Measurements from ENCODE around the gene MSL3B.

MSL3B gene

GRCh38 chr2:233846387-233847247 lies 21.6 kb downstream of the MSL3B start:
- Mint-ChIP-seq H3K4me3 (no peak overlapping the region), H3K27me3 (no peaks in the 10 kb centered on the region), H3K9me3 (peaks cover 0 to 1% (median 0%) of the 10 kb centered on the region in 7 donors), H3K27ac (peak overlapping the region in 1 of 3 donors; percentile 70), H3K4me1 (peaks cover 0 to 22% (median 3%) of the 10 kb centered on the region in 4 donors), H3K36me3 (no peaks in the 10 kb centered on the region)
- Histone ChIP-seq H3K27me3 (ENCODE audit: control insufficient read depth, insufficient read depth, low read length) (no peaks in the 10 kb centered on the region), H3K4me3 (ENCODE audit: low read depth, low read length) (no peak overlapping the region), H3K36me3 (ENCODE audit: control insufficient read depth, insufficient read depth, low read length) (no peaks in the 10 kb centered on the region), H3K9me3 (ENCODE audit: control insufficient read depth in 2 of 2, low read length in 2 of 2) (no peaks in the 10 kb centered on the region), H3K4me1 (ENCODE audit: control insufficient read depth, insufficient read depth, low read length, poor library complexity, severe bottlenecking) (peaks cover under 1% of the 10 kb centered on the region), H3K27ac (ENCODE audit: insufficient read depth, low read length, poor library complexity, severe bottlenecking) (no peak overlapping the region)
- DNase-seq (no peak), ATAC-seq (ENCODE audit: low read depth in 2 of 2) (no peak)

GRCh38 chr2:233845301-233846060 lies 22.7 kb downstream of the MSL3B start:
- Mint-ChIP-seq H3K4me1 (peaks cover 0 to 23% (median 2%) of the 10 kb centered on the region in 4 donors), H3K4me3 (no peak overlapping the region), H3K27ac (peak overlapping the region in 1 of 3 donors; percentile 6), H3K36me3 (no peaks in the 10 kb centered on the region), H3K27me3 (no peaks in the 10 kb centered on the region), H3K9me3 (peaks cover 0 to 1% (median 0%) of the 10 kb centered on the region in 7 donors)
- no peak overlapping the region for H3K27ac ChIP-seq (ENCODE audit: insufficient read depth, low read length, poor library complexity, severe bottlenecking)
- H3K4me3 ChIP-seq (ENCODE audit: low read depth, low read length), result no peak overlapping the region
- H3K4me1 ChIP-seq (ENCODE audit: control insufficient read depth, insufficient read depth, low read length, poor library complexity, severe bottlenecking), result no peaks in the 10 kb centered on the region
- peaks cover 2% of the 10 kb centered on the region for H3K36me3 ChIP-seq (ENCODE audit: control insufficient read depth, insufficient read depth, low read length)
- no peaks in the 10 kb centered on the region for H3K27me3 ChIP-seq (ENCODE audit: control insufficient read depth, insufficient read depth, low read length)
- no peak for ATAC-seq (ENCODE audit: low read depth in 2 of 2)
- no peaks in the 10 kb centered on the region for H3K9me3 ChIP-seq (ENCODE audit: control insufficient read depth in 2 of 2, low read length in 2 of 2)
- DNase-seq, result no peak

- peaks cover 2% of the 10 kb centered on the region for H3K36me3 ChIP-seq (ENCODE audit: control insufficient read depth, insufficient read depth, low read length)
- no peaks in the 10 kb centered on the region for H3K36me3 Mint-ChIP-seq
Observed at GRCh38 chr2:233844836-233845235, 23.4 kb downstream of the MSL3B start.

DNA sequence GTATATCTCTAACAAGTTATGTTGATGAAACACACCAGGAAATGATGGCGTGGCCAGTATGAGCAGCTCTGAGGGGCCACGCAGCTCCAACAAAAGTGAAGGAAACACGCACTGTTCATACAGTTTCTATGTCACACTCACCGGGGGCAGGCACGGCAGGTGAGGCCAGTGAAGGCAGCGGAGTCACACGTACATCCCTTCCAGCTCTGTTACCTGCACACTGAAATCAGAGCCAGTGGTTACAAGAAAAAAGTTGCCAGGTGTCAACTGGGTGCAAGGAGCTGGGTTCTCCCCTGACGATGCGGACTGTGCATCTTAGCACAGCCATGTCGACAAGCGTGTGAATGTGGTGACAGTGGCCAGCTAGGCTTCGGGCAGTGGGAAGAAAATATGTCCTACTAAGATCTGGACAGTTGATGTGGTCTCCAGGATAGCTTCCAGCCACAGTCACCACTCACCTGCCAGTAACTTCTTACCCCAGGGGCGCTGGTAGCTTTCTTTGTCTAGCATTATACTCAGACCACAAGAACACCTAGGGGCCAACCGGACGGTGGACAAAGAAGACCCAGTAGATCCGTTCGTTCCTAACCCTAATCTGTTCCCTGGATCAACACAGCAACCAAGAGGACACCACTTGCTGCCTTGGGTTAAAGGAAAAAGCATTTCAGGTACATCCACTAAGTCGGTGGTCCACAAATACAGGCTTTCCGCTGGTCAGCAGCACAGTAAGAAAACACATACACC lies 23.9 kb downstream of the MSL3B start:
- no peak overlapping the region for H3K4me3 ChIP-seq (ENCODE audit: low read depth, low read length)
- no peak overlapping the region for H3K27ac Mint-ChIP-seq
- H3K27ac ChIP-seq (ENCODE audit: insufficient read depth, low read length, poor library complexity, severe bottlenecking), result no peak overlapping the region
- H3K4me1 ChIP-seq (ENCODE audit: control insufficient read depth, insufficient read depth, low read length, poor library complexity, severe bottlenecking), result no peaks in the 10 kb centered on the region
- H3K36me3 Mint-ChIP-seq, result no peaks in the 10 kb centered on the region
- peaks cover 0 to 1% (median 0%) of the 10 kb centered on the region in 7 donors for H3K9me3 Mint-ChIP-seq
- ATAC-seq (ENCODE audit: low read depth in 2 of 2), result no peak
- H3K27me3 Mint-ChIP-seq, result no peaks in the 10 kb centered on the region
- peaks cover 2% of the 10 kb centered on the region for H3K36me3 ChIP-seq (ENCODE audit: control insufficient read depth, insufficient read depth, low read length)
- H3K4me1 Mint-ChIP-seq, result peaks cover 0 to 23% (median 2%) of the 10 kb centered on the region in 4 donors
- H3K27me3 ChIP-seq (ENCODE audit: control insufficient read depth, insufficient read depth, low read length), result no peaks in the 10 kb centered on the region
- H3K4me3 Mint-ChIP-seq, result no peak overlapping the region
- no peak for DNase-seq
- no peaks in the 10 kb centered on the region for H3K9me3 ChIP-seq (ENCODE audit: control insufficient read depth in 2 of 2, low read length in 2 of 2)

More at GRCh38 chr2:233844836-233845235, 23.4 kb downstream of the MSL3B start:
- Histone ChIP-seq H3K4me1 (ENCODE audit: control insufficient read depth, insufficient read depth, low read length, poor library complexity, severe bottlenecking) (no peaks in the 10 kb centered on the region), H3K27me3 (ENCODE audit: control insufficient read depth, insufficient read depth, low read length) (no peaks in the 10 kb centered on the region), H3K9me3 (ENCODE audit: control insufficient read depth in 2 of 2, low read length in 2 of 2) (no peaks in the 10 kb centered on the region), H3K4me3 (ENCODE audit: low read depth, low read length) (no peak overlapping the region), H3K27ac (ENCODE audit: insufficient read depth, low read length, poor library complexity, severe bottlenecking) (no peak overlapping the region)
- no peak for DNase-seq
- Mint-ChIP-seq H3K4me1 (peaks cover 0 to 23% (median 2%) of the 10 kb centered on the region in 4 donors), H3K27ac (no peak overlapping the region), H3K4me3 (no peak overlapping the region), H3K27me3 (no peaks in the 10 kb centered on the region), H3K9me3 (peaks cover 0 to 1% (median 0%) of the 10 kb centered on the region in 7 donors)
- ATAC-seq (ENCODE audit: low read depth in 2 of 2), result no peak

GRCh38 chr2:233841183-233841582 lies 27.0 kb downstream of the MSL3B start:
- H3K27me3 Mint-ChIP-seq, result no peaks in the 10 kb centered on the region
- Histone ChIP-seq H3K27ac (ENCODE audit: insufficient read depth, low read length, poor library complexity, severe bottlenecking) (no peak overlapping the region), H3K4me3 (ENCODE audit: low read depth, low read length) (no peak overlapping the region), H3K36me3 (ENCODE audit: control insufficient read depth, insufficient read depth, low read length) (peaks cover 2% of the 10 kb centered on the region), H3K4me1 (ENCODE audit: control insufficient read depth, insufficient read depth, low read length, poor library complexity, severe bottlenecking) (peaks cover 4% of the 10 kb centered on the region), H3K27me3 (ENCODE audit: control insufficient read depth, insufficient read depth, low read length) (no peaks in the 10 kb centered on the region), H3K9me3 (ENCODE audit: control insufficient read depth in 2 of 2, low read length in 2 of 2) (no peaks in the 10 kb centered on the region)
- no peak overlapping the region for H3K4me3 Mint-ChIP-seq
- DNase-seq (no peak), ATAC-seq (ENCODE audit: low read depth in 2 of 2) (no peak)
- peak overlapping the region in 2 of 3 donors; percentile 2 to 88 for H3K27ac Mint-ChIP-seq
- H3K9me3 Mint-ChIP-seq, result no peaks in the 10 kb centered on the region
- H3K36me3 Mint-ChIP-seq, result no peaks in the 10 kb centered on the region
- peaks cover 0 to 32% (median 6%) of the 10 kb centered on the region in 4 donors for H3K4me1 Mint-ChIP-seq

- Histone ChIP-seq H3K36me3 (ENCODE audit: control insufficient read depth, insufficient read depth, low read length) (peaks cover 2% of the 10 kb centered on the region), H3K4me1 (ENCODE audit: control insufficient read depth, insufficient read depth, low read length, poor library complexity, severe bottlenecking) (peaks cover 4% of the 10 kb centered on the region), H3K9me3 (ENCODE audit: control insufficient read depth in 2 of 2, low read length in 2 of 2) (no peaks in the 10 kb centered on the region), H3K4me3 (ENCODE audit: low read depth, low read length) (no peak overlapping the region), H3K27ac (ENCODE audit: insufficient read depth, low read length, poor library complexity, severe bottlenecking) (no peak overlapping the region), H3K27me3 (ENCODE audit: control insufficient read depth, insufficient read depth, low read length) (no peaks in the 10 kb centered on the region)
- ATAC-seq (ENCODE audit: low read depth in 2 of 2) (no peak), DNase-seq (no peak)
- Mint-ChIP-seq H3K9me3 (no peaks in the 10 kb centered on the region), H3K36me3 (no peaks in the 10 kb centered on the region), H3K27me3 (no peaks in the 10 kb centered on the region), H3K27ac (peak overlapping the region in 1 of 3 donors; percentile 2), H3K4me3 (no peak overlapping the region), H3K4me1 (peaks cover 0 to 34% (median 6%) of the 10 kb centered on the region in 4 donors)
Observed at GRCh38 chr2:233840520-233840919, 27.7 kb downstream of the MSL3B start.

GRCh38 chr2:233839447-233839820 lies 28.8 kb downstream of the MSL3B start:
- DNase-seq (no peak), ATAC-seq (ENCODE audit: low read depth in 2 of 2) (no peak)
- Mint-ChIP-seq H3K27ac (peak overlapping the region in 2 of 3 donors; percentile 29 to 75), H3K27me3 (no peaks in the 10 kb centered on the region), H3K4me3 (no peak overlapping the region), H3K4me1 (peaks cover 0 to 30% (median 6%) of the 10 kb centered on the region in 4 donors), H3K36me3 (no peaks in the 10 kb centered on the region), H3K9me3 (no peaks in the 10 kb centered on the region)
- H3K4me1 ChIP-seq (ENCODE audit: control insufficient read depth, insufficient read depth, low read length, poor library complexity, severe bottlenecking), result peaks cover 4% of the 10 kb centered on the region
- H3K4me3 ChIP-seq (ENCODE audit: low read depth, low read length), result no peak overlapping the region
- H3K27ac ChIP-seq (ENCODE audit: insufficient read depth, low read length, poor library complexity, severe bottlenecking), result no peak overlapping the region
- H3K9me3 ChIP-seq (ENCODE audit: control insufficient read depth in 2 of 2, low read length in 2 of 2), result no peaks in the 10 kb centered on the region
- H3K36me3 ChIP-seq (ENCODE audit: control insufficient read depth, insufficient read depth, low read length), result peaks cover 2% of the 10 kb centered on the region
- H3K27me3 ChIP-seq (ENCODE audit: control insufficient read depth, insufficient read depth, low read length), result no peaks in the 10 kb centered on the region

All from CD4-positive, CD25-positive, alpha-beta regulatory T cell (primary cell).